ENCODE results near the gene HMGA1. TPM values are rescaled to one million over a fixed set of nuclear protein-coding genes. Genes with fewer than 3 reads are reported as not detected.
A peak's percentile ranks its signal among the peaks of the same experiment; 100 is the strongest.

Gene HMGA1
- polyA plus RNA-seq, 3 donors, result 11.4 to 37.9 (median 17.6) TPM

DNA sequence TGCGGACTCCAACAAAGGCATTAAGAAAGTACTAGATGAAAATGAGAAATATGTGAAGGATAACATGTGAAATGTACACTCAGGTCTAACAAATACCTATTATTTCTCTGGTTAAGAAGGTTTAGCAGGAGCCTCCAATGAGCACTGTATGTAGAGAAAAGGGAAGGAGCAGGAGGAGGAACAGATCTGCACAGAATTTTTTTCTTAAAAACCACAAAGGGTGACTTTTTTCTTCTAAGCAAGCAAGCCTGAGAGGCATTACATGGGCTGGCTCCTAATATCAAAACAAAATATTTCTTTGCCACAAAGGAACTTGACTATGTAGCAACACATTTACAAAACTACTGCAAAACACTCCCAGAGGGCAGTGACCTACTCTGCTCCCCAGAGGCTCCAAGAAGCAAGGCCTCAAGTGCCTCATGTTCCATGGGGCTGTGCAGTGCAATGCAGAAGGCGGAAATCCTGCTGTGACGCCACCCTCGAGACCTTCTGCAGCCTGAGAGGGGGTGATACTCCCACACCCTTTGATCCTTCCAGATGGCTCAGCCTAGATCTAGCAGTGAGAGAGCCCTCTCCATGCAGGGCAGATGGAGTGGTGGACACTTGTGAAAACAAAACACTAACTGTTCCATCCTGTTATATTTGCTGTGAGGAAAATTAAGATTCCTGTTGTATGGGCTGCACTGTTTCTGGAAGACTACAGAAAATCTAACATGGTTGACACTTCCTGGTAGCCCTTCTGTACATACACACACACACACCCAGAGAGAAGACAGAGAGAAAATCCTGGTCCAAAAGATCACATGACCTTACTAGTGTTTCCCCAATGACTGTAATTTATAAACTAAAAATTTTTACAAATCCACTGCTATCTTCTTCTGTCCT, 48.1 kb downstream of the HMGA1 start:
- H3K9ac ChIP-seq (ENCODE audit: insufficient read depth, low read length, poor library complexity, severe bottlenecking), result peak overlapping the region; percentile 45
- H3K4me3 Mint-ChIP-seq, result peak overlapping the region; percentile 47 to 64

More for the DNA sequence above, 48.1 kb downstream of the HMGA1 start:
- H3K9me3 ChIP-seq (replicated peaks in 1 of 2; ENCODE audit: control insufficient read depth in 1 of 2, insufficient read depth in 1 of 2, low read length in 2 of 2), result no peaks in the 10 kb centered on the region
- DNase-seq, result peak; percentile 83 to 85 (median 84)
- no peaks in the 10 kb centered on the region for H4K20me1 ChIP-seq (ENCODE audit: insufficient read depth, low read length)
- peak overlapping the region; percentile 58 for H3K4me2 ChIP-seq (replicated peaks; ENCODE audit: extremely low read depth, low read length, poor library complexity, severe bottlenecking)
- H3K27ac Mint-ChIP-seq, result peak overlapping the region; percentile 92 to 97 (median 95)
- TF ChIP-seq, protein P1, sequence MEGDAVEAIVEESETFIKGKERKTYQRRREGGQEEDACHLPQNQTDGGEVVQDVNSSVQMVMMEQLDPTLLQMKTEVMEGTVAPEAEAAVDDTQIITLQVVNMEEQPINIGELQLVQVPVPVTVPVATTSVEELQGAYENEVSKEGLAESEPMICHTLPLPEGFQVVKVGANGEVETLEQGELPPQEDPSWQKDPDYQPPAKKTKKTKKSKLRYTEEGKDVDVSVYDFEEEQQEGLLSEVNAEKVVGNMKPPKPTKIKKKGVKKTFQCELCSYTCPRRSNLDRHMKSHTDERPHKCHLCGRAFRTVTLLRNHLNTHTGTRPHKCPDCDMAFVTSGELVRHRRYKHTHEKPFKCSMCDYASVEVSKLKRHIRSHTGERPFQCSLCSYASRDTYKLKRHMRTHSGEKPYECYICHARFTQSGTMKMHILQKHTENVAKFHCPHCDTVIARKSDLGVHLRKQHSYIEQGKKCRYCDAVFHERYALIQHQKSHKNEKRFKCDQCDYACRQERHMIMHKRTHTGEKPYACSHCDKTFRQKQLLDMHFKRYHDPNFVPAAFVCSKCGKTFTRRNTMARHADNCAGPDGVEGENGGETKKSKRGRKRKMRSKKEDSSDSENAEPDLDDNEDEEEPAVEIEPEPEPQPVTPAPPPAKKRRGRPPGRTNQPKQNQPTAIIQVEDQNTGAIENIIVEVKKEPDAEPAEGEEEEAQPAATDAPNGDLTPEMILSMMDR (IDR thresholded peaks at IDR 0.05), result no peak
- H2AFZ ChIP-seq (ENCODE audit: insufficient read depth, low read depth, low read length, poor library complexity, severe bottlenecking), result peak overlapping the region; percentile 54
- H3K4me1 ChIP-seq (ENCODE audit: control insufficient read depth in 1 of 2, insufficient read depth in 2 of 2, low read length in 2 of 2), result peaks cover 79 to 81% of the 10 kb centered on the region in 2 donors
- H3K27me3 ChIP-seq (ENCODE audit: control insufficient read depth in 2 of 2, insufficient read depth in 2 of 2, low read length in 2 of 2), result no peaks in the 10 kb centered on the region
- peaks cover 26 to 55% of the 10 kb centered on the region in 2 donors for H3K36me3 Mint-ChIP-seq
- WGBS (ENCODE audit: insufficient coverage), result no CpG with 5 or more reads among the region's 4 CpGs
- H3K36me3 ChIP-seq (replicated peaks in 1 of 2; ENCODE audit: control insufficient read depth in 1 of 2, insufficient read depth in 2 of 2, low read length in 2 of 2), result peaks cover 1 to 27% of the 10 kb centered on the region in 2 donors
- peak overlapping the region in 1 of 3 experiments; percentile 48 for H3K4me3 ChIP-seq (replicated peaks in 1 of 3; ENCODE audit: low read depth in 2 of 3, low read length in 3 of 3)
- H3K4me1 Mint-ChIP-seq, result peaks cover 92% of the 10 kb centered on the region
- peaks cover 0 to 2% (median 0%) of the 10 kb centered on the region in 3 donors for H3K27me3 Mint-ChIP-seq (ENCODE audit: low read depth in 3 of 3)
- H3K27ac ChIP-seq (ENCODE audit: low read depth in 1 of 2, low read length in 2 of 2), result peak overlapping the region; percentile 77 to 90
- intact Hi-C loops (cut with micrococcal nuclease), result no loop called here
- no peaks in the 10 kb centered on the region for H3K9me3 Mint-ChIP-seq
- H3K79me2 ChIP-seq (ENCODE audit: insufficient read depth, low read length), result peaks cover 50% of the 10 kb centered on the region
